Measurements from ENCODE around the gene ASTN2. TPM values are rescaled to one million over a fixed set of nuclear protein-coding genes. Genes with fewer than 3 reads are reported as not detected.

ASTN2 gene
- total RNA-seq, 4 donors from 2014 or later, result 0.94 to 5.6 (median 3.7) TPM

GRCh38 chr9:117184173-117184572 lies 230.7 kb downstream of the ASTN2 start:
- intact Hi-C loops (cut with DNase I), result no loop called here
- peak in 1 of 2 donors; percentile 8 for DNase-seq

GRCh38 chr9:117182046-117182445 lies 232.8 kb downstream of the ASTN2 start:
- Histone ChIP-seq H3K9me3 (no peaks in the 10 kb centered on the region), H3K4me3 (replicated peaks in 1 of 3) (no peak overlapping the region), H3K36me3 (no peaks in the 10 kb centered on the region), H3K27ac (no peak overlapping the region), H3K27me3 (no peaks in the 10 kb centered on the region), H3K4me1 (no peaks in the 10 kb centered on the region)
- WGBS, 2 donors, result 64 to 66% methylated on average over 2 of the region's 2 CpGs
- TF ChIP-seq, protein P1, sequence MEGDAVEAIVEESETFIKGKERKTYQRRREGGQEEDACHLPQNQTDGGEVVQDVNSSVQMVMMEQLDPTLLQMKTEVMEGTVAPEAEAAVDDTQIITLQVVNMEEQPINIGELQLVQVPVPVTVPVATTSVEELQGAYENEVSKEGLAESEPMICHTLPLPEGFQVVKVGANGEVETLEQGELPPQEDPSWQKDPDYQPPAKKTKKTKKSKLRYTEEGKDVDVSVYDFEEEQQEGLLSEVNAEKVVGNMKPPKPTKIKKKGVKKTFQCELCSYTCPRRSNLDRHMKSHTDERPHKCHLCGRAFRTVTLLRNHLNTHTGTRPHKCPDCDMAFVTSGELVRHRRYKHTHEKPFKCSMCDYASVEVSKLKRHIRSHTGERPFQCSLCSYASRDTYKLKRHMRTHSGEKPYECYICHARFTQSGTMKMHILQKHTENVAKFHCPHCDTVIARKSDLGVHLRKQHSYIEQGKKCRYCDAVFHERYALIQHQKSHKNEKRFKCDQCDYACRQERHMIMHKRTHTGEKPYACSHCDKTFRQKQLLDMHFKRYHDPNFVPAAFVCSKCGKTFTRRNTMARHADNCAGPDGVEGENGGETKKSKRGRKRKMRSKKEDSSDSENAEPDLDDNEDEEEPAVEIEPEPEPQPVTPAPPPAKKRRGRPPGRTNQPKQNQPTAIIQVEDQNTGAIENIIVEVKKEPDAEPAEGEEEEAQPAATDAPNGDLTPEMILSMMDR (IDR thresholded peaks at IDR 0.05), result no peak
- TF ChIP-seq POLR2A (IDR thresholded peaks at IDR 0.05), result no peak
- no peak for DNase-seq
- intact Hi-C loops (cut with DNase I), result no loop called here

More at GRCh38 chr9:117184173-117184572, 230.7 kb downstream of the ASTN2 start:
- Histone ChIP-seq H3K27me3 (no peaks in the 10 kb centered on the region), H3K27ac (no peak overlapping the region), H3K36me3 (no peaks in the 10 kb centered on the region), H3K4me1 (no peaks in the 10 kb centered on the region), H3K9me3 (no peaks in the 10 kb centered on the region), H3K4me3 (replicated peaks in 1 of 3) (no peak overlapping the region)
- WGBS, 2 donors, result 71 to 77% methylated on average over 3 to 7 of the region's 7 CpGs
- no peak for TF ChIP-seq POLR2A (IDR thresholded peaks at IDR 0.05)
- TF ChIP-seq, protein P1 (IDR thresholded peaks at IDR 0.05), result no peak

DNA sequence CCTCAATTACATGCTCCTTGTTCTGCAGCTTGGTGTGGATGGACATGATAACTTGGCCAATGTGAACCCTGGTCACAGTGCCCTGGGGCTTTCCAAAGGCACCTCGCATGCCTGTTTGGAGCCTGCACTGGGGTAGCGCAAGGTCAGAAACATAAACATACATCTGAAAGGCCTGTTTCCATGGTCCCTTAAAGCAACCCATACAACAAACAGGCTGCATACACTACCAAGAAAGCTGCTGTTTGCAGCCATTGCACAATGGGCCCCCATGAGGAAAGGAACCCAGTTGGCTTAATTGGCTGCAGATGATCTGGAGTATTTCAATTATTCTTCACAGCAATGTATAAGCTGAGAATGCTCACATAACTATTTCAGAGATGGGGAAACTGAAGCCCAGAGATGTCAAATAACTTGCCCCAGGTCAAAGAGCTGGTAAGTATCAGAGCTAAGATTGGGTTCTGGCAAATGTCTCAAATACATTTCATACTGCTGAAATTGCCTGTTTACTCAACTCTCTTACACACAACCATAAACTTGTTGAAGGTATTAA lies 233.9 kb downstream of the ASTN2 start:
- no peak for DNase-seq
- H3K27ac ChIP-seq, result no peak overlapping the region
- no peak overlapping the region for H3K4me3 ChIP-seq (replicated peaks in 1 of 3)
- TF ChIP-seq, protein P1 (IDR thresholded peaks at IDR 0.05), result no peak
- TF ChIP-seq POLR2A (IDR thresholded peaks at IDR 0.05), result no peak
- no peaks in the 10 kb centered on the region for H3K27me3 ChIP-seq
- H3K9me3 ChIP-seq, result no peaks in the 10 kb centered on the region
- H3K4me1 ChIP-seq, result no peaks in the 10 kb centered on the region
- WGBS, 2 donors, result 95% methylated on average over 2 of the region's 2 CpGs; no CpG with 5 or more reads in 1 of the 2 donors
- intact Hi-C loops (cut with DNase I), result no loop called here
- no peaks in the 10 kb centered on the region for H3K36me3 ChIP-seq

DNA sequence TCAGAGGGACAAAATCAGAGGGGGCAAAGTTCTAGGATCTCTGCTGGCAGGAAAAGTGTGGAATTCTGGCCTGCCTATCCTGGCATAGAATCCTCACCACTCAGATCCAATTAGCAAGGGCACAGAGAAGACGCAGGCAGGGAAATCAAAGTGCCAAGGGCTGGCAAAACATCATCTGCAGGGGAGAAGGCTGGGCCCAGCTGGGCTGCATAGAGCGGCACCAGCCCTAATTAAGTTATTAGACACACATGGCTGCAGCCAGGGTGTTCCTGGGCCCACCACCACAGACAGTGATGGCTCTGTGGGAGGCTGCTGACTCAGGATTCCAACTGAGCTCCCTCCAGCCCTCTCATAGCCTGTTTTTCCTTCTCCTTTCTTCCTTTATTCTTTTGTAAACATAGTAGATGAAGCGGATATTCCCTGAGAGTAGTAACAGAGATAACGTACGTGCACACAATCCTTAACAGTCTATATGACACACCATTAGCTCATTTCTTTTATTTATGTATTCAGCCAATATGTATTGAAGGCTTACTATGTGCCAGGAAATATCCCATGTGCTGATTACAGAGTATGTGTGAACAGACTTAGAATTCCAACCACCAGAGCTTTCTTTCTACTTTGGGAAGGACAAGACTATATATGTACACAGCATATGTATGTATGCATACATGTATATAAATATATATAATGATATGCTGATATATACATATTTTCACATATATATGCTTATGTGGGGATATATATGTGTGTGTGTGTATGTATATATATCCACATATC lies 236.1 kb downstream of the ASTN2 start:
- 80 to 89% methylated on average over 5 of the region's 5 CpGs for WGBS, 2 donors
- TF ChIP-seq, protein P1 (IDR thresholded peaks at IDR 0.05), result no peak
- no peak for TF ChIP-seq POLR2A (IDR thresholded peaks at IDR 0.05)
- no peak overlapping the region for H3K4me3 ChIP-seq (replicated peaks in 1 of 3)
- no peaks in the 10 kb centered on the region for H3K36me3 ChIP-seq
- intact Hi-C loops (cut with DNase I), result no loop called here
- no peaks in the 10 kb centered on the region for H3K27me3 ChIP-seq
- H3K9me3 ChIP-seq, result no peaks in the 10 kb centered on the region
- no peak for DNase-seq
- no peak overlapping the region for H3K27ac ChIP-seq
- H3K4me1 ChIP-seq, result no peaks in the 10 kb centered on the region

- Histone ChIP-seq H3K36me3 (no peaks in the 10 kb centered on the region), H3K27me3 (no peaks in the 10 kb centered on the region), H3K4me1 (no peaks in the 10 kb centered on the region), H3K9me3 (no peaks in the 10 kb centered on the region), H3K27ac (no peak overlapping the region), H3K4me3 (replicated peaks in 1 of 3) (no peak overlapping the region)
- intact Hi-C loops (cut with DNase I), result no loop called here
- DNase-seq, result no peak
- TF ChIP-seq, protein P1 (IDR thresholded peaks at IDR 0.05), result no peak
- TF ChIP-seq POLR2A (IDR thresholded peaks at IDR 0.05), result no peak
- 89 to 92% methylated on average over 2 of the region's 2 CpGs for WGBS, 2 donors
These were observed 244.3 kb downstream of the ASTN2 start for GRCh38 chr9:117170567-117170966.

Data from thyroid gland (tissue), 4 donors.